HG03066 (cell line): Measurements from ENCODE around the gene CUEDC2.

Experiments
- ATAC-seq: cut with Tn5 transposase; IDR thresholded peaks from one replicate; pipeline ENCODE4 v1.9.1; 2021; ENCODE audit warnings: low read depth; ENCODE audit not compliant: unreplicated experiment

Gene CUEDC2

DNA sequence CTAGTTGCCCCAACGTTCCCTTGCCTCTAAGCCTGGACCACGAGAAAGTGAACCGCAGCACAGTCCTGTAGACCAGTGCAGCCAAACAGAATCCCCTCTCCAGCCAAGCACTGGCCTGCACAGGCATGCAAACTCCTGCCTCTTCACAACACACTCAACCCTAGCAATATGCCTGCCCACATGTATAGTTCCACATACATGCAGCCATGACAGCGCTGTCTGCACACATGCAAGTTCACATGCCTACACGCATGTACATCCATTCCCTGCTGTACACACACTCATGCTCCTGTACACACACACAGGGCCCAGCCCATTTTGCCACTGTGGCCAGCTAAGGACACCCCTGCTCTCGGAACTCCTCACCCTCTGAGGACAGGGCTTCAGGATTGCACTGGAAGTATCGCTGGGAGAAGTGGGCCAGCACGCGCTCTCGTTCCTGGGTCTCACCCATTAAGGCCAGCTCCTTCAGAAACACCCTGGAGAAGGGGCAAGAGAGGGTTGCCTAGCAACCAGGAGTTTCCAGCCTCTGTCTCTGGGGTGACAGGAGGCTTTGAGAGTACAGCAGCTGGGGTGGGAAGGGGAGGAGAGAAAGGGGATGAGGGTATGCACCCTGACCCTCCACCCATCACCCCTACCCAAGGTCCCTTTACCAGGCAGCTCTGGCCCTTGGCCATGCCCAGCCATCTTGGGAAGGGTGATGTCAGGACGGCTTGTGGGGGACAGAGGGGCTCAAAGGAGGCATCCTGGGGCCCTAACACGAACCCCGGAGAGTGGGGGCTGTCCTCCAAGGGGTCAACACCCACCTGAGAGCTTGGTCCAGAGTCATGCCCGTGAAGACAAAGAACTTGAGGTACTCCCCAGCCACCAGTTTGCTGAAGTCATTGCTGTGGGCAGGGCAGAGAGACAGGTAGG, 20.8 kb downstream of the CUEDC2 start:
- no peak for ATAC-seq

DNA sequence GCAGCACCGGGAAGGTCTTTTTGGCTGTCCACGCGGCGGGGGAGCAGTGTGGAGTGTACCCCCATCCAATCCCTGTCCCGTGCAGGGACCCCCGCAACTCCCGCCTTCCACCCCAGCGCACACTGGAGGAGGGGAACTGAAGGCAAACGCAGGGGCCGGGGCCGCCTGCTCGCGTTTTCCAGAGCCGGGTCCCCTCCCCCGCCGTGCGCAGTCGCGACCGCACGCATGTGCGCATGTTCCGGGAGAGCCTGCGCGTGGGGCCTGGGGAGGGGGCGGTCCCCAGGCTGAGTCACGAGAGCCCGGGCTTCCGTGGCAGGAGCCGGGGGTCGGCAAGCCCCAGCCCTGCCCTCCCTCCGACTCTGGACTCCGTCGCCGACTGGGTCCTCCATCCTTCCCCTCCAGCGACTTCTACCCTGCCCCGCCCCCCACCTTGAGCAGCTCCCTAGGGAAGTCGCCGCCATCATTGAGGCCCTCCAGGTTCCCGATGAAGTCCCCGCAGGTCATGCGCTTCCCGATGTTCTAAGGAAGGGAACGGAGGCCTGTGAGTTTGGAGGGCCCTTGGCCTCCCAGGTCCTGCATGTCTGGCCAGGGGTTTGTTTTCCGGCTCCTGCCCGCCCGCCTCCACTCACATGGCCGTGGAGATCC, 21.8 kb downstream of the CUEDC2 start:
- ATAC-seq, result no peak

DNA sequence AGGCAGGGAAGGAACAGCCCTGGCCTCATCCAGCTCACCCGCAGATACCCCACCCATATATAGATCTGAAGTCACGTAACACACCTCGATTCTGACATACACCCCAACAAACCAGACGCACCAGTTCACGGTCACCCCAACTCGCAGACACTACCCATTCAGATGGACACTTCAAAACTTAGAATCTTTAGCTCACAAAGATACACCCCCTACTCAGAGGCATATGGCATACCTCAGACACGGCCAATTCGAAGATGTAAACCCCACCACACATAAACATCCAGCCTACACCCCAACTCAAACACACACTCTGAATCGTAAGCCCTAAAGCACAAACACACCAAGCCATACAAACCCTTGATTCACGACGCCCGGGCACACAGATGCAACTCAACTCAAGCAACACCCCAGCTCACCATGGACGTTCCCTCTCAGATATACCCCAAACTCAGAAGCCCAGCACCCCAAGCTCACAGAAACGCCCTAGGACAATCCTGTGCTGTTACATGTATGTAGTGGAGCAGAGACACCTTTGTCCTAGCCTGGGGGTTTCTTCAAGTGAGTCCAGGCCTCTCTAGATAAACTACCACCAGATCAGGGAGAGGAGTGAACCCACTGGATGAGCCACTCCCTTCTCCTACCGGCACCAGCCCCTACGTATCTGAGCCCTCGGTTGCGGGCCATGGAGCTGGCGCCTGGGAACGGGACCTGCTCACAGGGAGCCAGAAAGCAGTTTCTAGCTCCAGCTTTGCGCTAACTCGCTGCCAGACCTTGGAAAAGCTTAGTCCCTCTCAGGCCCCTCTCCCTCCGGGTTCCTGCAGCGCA, 22.6 kb downstream of the CUEDC2 start:
- no peak for ATAC-seq

DNA sequence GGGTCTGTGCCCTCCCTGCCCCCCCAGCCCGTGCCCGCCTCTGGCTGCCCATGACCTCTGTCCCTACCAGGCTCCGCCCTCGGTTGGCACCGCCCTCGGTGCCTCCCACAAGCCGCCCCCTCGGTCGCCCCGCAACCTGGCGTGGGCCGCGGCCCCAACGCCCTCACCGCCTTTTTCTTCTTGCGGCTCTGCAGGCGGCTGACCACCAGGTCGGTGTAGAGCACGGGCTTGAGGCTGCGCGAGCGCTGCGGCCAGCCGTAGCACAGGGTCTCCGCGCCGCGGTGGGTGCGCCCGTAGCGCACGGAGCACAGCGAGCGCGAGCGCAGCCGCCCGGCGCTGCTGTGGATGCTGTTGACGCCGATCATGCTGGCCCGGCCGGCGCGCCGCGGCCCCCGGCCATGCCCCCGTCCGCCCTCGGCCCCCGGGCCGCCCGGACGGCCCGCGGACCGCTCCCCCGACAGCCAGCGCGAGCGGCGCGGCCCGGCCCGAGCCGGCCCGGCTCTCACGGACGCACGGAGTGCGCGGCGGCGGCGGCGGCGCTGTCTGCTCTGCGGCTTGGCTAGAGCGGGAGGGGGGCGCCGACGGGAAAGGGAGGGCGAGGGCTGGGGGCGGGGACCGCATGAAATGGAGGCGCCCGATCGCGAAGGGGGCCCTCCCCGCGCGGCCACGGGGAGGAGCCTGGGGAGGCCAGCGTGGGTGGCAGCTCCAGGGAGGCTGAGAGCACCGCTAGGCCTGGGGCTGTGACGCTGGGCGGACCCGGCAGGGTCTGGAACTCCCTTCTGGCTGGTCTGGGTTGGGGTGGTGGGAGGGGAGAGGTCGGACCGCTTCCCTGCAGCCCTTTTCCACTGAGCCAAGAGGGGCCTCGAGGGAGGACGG, 23.4 kb downstream of the CUEDC2 start:
- ATAC-seq, result no peak

DNA sequence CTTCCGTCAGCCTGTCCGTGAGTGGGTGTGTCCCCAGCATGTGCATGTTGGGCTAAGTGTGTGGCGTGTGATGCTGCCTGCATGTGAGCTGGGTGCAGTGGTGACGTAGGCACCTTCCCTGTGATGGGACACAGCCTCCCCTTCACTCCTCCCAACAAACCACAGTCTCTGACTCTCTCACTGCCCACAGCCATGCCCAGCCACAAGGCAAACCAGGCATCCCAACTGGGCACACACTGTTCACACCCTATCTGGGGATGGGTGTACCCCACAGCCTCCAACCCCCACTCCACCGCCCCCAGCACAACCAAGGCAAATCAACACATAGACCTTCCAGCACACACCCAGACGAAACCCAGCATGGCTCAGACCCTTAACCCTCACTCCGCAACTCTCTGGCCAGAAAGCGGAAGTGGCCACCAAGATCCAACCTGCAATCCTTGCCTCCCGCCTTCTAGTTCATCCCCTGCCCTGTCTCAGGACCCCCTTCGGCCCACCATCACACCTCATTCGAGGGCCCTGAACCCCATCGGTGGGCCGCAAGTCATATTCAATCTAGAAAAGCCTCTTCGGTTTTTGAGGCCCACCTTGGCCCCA, 24.1 kb downstream of the CUEDC2 start:
- no peak for ATAC-seq

DNA sequence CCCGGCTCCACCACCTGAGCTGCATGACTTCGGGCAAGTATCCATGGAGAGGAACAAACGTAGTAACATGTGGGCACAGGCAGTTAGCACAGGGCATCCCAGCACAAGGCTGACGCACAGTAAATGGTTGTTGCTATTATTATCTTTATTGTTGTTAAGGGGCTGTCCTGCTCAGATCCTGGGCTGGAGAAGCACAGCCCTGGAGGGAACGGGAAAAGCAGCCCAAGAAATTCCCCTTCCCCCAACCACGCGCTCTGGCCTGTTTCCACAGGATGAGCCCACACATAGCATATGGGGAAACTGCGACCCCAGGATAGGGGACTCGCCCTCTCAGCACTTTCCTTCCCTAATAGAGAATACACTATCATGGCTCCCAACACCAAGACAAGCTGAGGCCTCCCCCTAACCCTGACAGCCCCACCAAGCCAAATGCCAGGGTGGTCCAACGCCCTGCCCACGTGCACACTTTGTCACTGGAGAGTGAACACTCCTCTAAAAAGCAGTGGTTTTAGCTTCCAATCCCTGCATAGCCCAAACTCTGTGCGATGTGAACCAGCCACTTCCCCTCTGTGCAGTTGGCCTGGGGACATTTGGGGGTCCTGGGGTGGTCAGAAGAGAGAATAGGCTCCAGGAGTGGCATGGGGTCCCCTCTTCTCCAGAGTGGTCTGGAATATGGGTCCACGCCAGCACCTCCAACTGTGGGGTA, 24.8 kb downstream of the CUEDC2 start:
- no peak for ATAC-seq

DNA sequence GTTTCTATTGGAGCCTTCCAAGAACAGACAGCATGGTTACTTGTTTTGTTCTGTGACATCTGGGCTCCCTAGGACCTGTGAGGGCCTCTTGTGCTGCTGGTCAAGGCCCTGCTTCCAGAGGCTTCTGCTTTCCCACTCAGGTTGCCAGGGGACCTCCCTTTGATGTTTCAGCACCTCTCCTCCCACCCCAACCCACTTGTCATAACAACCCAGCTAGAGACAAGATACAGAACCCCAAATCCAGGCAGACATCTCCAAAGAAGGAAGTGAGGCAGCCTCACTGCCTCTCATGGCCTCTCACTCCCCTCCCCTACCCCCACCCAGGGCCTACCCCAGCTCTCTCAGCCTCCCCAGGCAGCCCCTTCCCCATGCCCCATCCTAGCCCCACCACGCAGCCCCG, 25.6 kb downstream of the CUEDC2 start:
- ATAC-seq, result no peak

DNA sequence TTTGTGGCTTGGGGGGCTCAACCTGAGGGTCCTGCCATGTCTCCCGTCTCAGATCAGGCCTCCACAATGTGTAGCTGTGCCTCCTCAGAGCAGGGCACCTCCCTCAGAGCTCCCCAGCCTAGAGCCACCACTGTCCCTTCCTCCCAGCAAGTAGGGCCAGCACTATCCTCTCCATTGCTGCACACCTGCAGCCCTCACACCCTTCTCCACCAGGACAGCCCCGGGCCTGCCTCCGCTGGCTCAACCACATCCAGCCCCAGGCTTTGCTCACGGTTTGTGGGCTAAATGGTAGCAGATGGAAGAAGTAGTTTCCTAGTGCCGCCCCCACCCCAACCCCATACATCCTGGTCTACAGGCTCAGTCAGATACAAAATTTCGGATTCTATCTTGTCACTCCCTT, 26.7 kb downstream of the CUEDC2 start:
- no peak for ATAC-seq

DNA sequence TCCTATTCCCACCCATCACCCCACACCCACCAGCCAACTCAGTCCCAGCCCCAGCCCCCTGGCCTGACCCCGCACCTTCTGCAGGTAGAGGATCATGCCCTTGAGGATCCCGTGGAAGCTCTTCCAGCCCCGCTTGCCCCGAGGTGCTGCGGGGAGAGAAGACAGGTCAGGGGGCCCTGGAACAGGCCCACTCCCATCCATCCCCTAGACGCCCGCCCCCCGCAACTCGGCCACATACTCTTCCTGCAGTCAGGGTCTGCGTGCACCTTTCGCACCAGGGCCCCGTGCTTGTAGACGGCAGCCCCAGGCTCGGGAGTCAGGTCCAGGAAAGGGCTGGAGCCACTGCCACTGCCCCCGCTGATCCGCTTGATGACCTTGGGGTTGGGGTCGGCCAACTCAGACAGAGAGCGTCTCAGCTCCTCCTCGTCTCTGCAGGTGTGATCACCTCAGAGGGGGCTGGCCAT, 27.2 kb downstream of the CUEDC2 start:
- ATAC-seq, result no peak

DNA sequence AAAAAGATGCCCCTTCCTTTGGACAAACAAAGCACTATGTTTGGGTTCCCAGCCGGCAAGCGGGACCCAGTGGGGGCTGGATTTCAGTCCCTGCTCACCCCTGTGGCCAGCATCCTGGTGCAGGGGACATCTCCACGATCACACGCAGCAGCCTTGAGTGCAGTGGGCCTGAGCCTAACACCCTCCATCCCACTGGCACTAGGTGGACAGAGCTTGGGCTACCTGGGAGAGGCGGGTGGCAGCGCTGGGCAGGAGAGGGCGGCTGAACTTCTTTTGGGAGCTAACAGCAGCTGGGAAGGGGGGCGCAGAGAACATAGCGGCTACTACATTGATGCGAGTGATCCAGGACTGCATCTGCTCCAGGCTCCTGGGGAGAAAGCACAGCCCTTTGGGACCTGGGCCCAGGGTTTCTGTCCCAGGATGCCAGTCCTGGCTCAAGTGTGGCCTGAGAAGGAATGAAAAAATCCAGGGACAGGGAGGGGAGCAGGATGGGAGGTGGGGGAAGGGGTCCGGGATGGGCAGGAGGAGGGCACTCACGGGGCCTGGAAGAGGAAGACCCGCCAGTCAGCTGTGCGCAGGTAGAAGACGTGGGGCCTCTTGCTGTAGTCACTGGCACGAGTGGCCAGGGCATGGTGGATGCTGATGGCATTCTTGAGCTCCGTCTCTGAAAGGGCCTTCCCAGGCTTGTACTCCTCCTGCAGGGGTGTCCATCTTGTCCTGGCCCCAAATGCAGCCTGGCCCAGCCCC, 27.8 kb downstream of the CUEDC2 start:
- no peak for ATAC-seq

DNA sequence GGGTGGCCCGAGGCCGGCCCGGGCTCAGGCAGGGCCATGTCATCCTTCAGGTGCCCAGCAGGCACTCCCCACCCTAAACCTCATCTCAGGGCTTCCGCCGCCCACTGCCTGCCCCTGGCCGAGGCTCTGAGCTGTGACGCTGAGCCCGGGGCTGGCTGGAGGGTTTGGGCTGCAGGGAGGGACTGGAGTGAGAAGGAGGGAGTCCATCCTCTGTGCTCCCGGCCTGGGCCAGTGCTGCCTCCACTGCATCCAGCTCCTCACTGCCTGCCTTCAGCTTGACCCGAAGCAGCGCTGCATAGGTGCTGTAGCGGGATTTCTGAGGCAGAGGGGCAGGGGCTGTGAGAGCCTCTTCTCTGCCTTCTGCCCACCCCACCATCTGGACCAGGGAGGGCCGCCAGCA, 29.3 kb downstream of the CUEDC2 start:
- ATAC-seq, result no peak

DNA sequence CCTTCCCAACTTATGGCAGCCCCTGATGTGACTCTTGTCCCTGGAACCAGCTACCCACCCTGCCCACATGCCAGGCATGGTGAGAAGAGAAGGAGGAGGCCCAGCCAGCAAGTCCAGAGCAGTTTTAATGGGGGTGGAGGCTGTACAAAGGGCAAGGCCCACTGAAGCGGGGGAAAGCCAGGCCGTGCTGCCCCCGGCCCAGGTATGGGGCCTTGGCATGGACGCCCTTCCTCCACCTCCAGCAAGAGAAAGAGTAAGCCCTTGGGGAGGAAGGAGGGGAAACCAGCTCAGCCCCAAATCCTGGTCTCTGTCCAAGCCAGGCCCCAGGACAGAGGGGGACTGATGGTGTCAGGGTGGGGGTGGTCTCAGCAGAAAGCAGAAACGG, 29.9 kb downstream of the CUEDC2 start:
- no peak for ATAC-seq

DNA sequence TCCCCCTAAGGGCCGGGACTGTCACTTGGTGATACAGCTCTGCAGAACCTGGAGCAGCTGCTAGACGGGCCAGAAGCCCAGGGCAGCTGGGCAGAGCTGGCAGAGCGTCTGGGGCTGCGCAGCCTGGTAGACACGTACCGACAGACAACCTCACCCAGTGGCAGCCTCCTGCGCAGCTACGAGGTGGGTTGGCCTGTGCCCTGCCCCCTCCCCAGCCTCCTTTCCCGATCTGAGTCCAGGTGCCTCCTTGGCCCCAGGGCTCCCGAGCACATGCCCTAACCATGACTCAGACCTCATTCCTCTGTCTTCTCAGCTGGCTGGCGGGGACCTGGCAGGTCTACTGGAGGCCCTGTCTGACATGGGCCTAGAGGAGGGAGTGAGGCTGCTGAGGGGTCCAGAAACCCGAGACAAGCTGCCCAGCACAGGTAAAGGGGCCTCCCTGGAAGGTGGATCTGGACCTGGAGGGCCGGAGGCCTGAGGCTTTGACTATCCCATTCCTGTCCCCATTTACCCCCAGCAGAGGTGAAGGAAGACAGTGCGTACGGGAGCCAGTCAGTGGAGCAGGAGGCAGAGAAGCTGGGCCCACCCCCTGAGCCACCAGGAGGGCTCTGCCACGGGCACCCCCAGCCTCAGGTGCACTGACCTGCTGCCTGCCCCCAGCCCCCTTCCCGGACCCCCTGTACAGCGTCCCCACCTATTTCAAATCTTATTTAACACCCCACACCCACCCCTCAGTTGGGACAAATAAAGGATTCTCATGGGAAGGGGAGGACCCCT, 30.5 kb downstream of the CUEDC2 start:
- no peak for ATAC-seq

DNA sequence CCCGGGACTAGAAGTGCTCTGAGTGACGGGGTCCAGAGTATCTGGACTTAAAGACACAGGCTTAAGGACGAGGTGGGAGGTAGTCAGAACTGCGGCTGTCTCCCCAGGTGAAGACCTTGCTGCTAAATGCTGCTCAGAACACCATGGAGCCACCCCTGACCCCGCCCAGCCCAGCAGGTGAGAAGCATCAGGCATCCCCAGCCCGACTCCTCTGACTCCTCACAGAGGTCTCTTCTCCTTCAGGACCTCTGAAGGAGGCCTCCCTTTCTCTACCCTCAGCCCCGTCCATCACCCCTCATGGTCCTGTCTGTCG, 31.1 kb downstream of the CUEDC2 start:
- ATAC-seq, result no peak

DNA sequence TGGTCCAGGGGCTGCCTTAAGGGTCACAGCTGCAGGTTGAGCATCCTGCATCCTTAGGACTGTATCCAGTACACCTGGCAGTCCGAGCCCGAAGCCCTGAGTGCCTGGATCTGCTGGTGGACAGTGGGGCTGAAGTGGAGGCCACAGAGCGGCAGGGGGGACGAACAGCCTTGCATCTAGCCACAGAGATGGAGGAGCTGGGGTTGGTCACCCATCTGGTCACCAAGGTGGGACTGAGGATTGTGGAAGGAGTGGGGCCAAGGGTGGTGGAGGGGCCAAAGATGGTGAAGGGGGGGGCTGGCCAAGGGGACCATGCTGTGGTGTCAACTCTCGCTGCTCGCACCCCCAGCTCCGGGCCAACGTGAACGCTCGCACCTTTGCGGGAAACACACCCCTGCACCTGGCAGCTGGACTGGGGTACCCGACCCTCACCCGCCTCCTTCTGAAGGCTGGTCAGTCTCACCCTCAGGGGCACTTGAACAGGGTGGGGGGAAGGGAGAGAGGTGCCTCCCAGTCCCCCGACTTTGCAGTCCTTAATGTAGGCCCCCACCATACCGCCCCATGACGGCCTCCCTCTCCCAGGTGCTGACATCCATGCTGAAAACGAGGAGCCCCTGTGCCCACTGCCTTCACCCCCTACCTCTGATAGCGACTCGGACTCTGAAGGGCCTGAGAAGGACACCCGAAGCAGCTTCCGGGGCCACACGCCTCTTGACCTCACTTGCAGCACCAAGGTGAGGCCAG, 31.6 kb downstream of the CUEDC2 start:
- no peak for ATAC-seq

DNA sequence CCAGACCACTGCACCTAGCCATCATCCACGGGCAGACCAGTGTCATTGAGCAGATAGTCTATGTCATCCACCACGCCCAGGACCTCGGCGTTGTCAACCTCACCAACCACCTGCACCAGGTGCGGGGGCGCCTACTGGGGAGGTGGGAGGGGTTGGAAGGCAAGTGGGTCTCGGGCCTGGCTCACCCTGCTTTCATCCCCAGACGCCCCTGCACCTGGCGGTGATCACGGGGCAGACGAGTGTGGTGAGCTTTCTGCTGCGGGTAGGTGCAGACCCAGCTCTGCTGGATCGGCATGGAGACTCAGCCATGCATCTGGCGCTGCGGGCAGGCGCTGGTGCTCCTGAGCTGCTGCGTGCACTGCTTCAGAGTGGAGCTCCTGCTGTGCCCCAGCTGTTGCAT, 32.3 kb downstream of the CUEDC2 start:
- no peak for ATAC-seq
